ENCODE data around the gene CRYBB3.

- TF ChIP-seq CTCF (IDR thresholded peaks at IDR 0.05) (no peak), REST (IDR thresholded peaks at IDR 0.05; ENCODE audit: insufficient read depth in 1 of 2, low read depth in 2 of 2, low read length in 1 of 2) (no peak), TCF7L2 (IDR thresholded peaks at IDR 0.05; ENCODE audit: low read depth, low read length) (no peak)
Observed at GRCh38 chr22:25236417-25236816, 36.8 kb downstream of the CRYBB3 start.

All from Panc1 (cell line).